ENCODE results near the gene KLK10.

DNA sequence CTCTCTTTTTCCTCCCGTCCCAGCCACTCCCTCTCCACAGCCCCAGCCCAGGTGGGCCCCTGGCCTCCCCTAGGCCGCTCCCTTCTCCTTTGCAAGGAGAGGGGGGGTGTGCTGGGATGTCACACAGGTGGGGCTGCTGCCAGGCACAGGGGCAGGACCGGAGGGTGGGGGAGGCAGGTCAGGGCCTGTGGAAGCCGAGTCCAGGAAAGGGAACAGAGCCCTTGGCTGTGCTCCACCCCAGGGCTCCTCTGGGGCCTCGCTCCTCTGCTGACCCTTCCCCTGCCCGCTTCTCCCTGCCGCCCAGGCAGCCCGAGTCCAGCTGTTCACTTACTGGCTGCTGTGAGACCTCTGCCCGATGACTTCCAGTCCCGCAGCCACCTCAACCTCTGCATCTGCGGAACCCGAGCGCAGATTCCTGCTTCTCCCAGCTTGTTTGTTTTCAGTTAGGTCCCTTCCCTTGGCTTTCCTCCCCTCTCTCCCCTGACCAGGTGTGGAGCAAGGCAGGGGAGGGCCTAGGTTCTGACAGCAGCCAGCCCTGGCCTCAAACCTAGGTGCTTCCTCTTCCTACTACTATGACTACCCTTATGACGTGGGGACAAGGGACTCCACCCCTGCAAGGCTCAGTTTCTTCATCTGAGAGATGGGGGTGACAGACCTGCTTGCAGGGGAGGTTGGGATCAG lies 7.8 kb upstream of the KLK10 start:
- TF ChIP-seq, protein P1, sequence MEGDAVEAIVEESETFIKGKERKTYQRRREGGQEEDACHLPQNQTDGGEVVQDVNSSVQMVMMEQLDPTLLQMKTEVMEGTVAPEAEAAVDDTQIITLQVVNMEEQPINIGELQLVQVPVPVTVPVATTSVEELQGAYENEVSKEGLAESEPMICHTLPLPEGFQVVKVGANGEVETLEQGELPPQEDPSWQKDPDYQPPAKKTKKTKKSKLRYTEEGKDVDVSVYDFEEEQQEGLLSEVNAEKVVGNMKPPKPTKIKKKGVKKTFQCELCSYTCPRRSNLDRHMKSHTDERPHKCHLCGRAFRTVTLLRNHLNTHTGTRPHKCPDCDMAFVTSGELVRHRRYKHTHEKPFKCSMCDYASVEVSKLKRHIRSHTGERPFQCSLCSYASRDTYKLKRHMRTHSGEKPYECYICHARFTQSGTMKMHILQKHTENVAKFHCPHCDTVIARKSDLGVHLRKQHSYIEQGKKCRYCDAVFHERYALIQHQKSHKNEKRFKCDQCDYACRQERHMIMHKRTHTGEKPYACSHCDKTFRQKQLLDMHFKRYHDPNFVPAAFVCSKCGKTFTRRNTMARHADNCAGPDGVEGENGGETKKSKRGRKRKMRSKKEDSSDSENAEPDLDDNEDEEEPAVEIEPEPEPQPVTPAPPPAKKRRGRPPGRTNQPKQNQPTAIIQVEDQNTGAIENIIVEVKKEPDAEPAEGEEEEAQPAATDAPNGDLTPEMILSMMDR (conservative IDR thresholded peaks at IDR 0.05 in 1 of 2, IDR thresholded peaks at IDR 0.05 in 1 of 2; ENCODE audit: low read depth in 1 of 2, low read length in 2 of 2), result no peak
- no peak for TF ChIP-seq EZH2 (IDR thresholded peaks at IDR 0.05; ENCODE audit: low read length, missing control alignments)

Measured in fibroblast of lung (primary cell).